Testis (tissue), 3 donors: ENCODE data around the gene EML4. TPM values are rescaled to one million over a fixed set of nuclear protein-coding genes. Genes with fewer than 3 reads are reported as not detected.

Experiments used
- DNase-seq: peaks from one replicate; pipeline ENCODE4 v3.0.0-alpha.2; 2019
- H3K27ac ChIP-seq, 2 donors: fragments of 200-600 bp; sonication (generic); one replicate each; pipeline ENCODE4 v1.5.1; 2019
- H3K27me3 ChIP-seq: fragments of 200-600 bp; sonication (generic); one replicate; pipeline ENCODE4 v1.5.1; 2019
- H3K36me3 ChIP-seq: fragments of 200-600 bp; sonication (generic); one replicate; pipeline ENCODE4 v1.5.1; 2017; ENCODE audit warnings: low read depth; ENCODE audit errors: missing control alignments
- H3K4me1 ChIP-seq: fragments of 200-600 bp; sonication (generic); one replicate; pipeline ENCODE4 v1.5.1; 2019
- H3K4me3 ChIP-seq, 2 donors: fragments of 200-600 bp; sonication (generic); one replicate each; pipeline ENCODE4 v1.5.1; 2017 to 2019
- H3K9me3 ChIP-seq: fragments of 200-600 bp; sonication (generic); one replicate; pipeline ENCODE4 v1.5.1; 2017
- CTCF ChIP-seq, 3 experiments: fragments of 450-650 bp in 2 of 3; fragments of 200-600 bp in 1 of 3; sonication (generic) in 1 of 3; IDR thresholded peaks; one replicate each; pipeline ENCODE4 v1.5.1; 2016 to 2019; ENCODE audit warnings: antibody characterized with exemption in 3 of 3, mild to moderate bottlenecking in 2 of 3, moderate library complexity in 1 of 3
- POLR2A ChIP-seq: fragments of 450-650 bp; IDR thresholded peaks from one replicate; pipeline ENCODE4 v1.6.1; 2017; ENCODE audit warnings: antibody characterized with exemption, mild to moderate bottlenecking, moderate library complexity
- WGBS, 2 donors: methylation state at CpG; one replicate each; pipeline ENCODE4 v1.1.5; 2018; 5-methylcytosine and 5-hydroxymethylcytosine counted together
- intact Hi-C: fragments of 100-400 bp; cut with DNase I; formaldehyde crosslinking; loops from one replicate; pipeline ENCODE4 v1.15.1; 2023; ENCODE audit warnings: low total_unique reads
- polyA plus RNA-seq: library from polyadenylated mRNA; stranded (reverse); fragments of 350-450 nt; fragmentation: Illumina TruSeq; extraction: RNeasy Lipid Tissue Mini Kit (QIAGEN cat#74804); gene quantifications from one replicate; pipeline ENCODE4 v1.2.3, GENCODE V29; 2014; ENCODE audit warnings: low read depth, low replicate concordance; ENCODE audit not compliant: insufficient read depth
- total RNA-seq, 2 donors: library from RNA; depleted of rRNA; stranded (reverse); fragments of >200 nt; gene quantifications; one replicate each; pipeline ENCODE4 v1.2.3, GENCODE V29; 2016

Gene EML4
- total and polyA plus RNA-seq, 3 donors from 2014 or later, result 49.0 to 71.0 (median 67.1) TPM

GRCh38 chr2:42286268-42286946 is 117.3 kb downstream of the EML4 start:
- H3K27ac ChIP-seq, result no peak overlapping the region
- H3K9me3 ChIP-seq, result no peaks in the 10 kb centered on the region
- intact Hi-C loops, result no loop called here
- WGBS, 2 donors, result 78 to 81% methylated on average over 2 of the region's 2 CpGs
- no peaks in the 10 kb centered on the region for H3K27me3 ChIP-seq
- TF ChIP-seq POLR2A, result no peak
- TF ChIP-seq CTCF (IDR thresholded peaks at IDR 0.05), result no peak
- no peak for DNase-seq
- H3K4me1 ChIP-seq, result no peaks in the 10 kb centered on the region
- H3K4me3 ChIP-seq, result no peak overlapping the region
- no peaks in the 10 kb centered on the region for H3K36me3 ChIP-seq

- no peak for DNase-seq
- Histone ChIP-seq H3K27me3 (no peaks in the 10 kb centered on the region), H3K36me3 (no peaks in the 10 kb centered on the region), H3K9me3 (no peaks in the 10 kb centered on the region), H3K4me3 (no peak overlapping the region), H3K27ac (no peak overlapping the region), H3K4me1 (no peaks in the 10 kb centered on the region)
- intact Hi-C loops, result no loop called here
- 85 to 96% methylated on average over 1 of the region's 1 CpG for WGBS, 2 donors
- TF ChIP-seq CTCF (IDR thresholded peaks at IDR 0.05) (no peak), POLR2A (no peak)
Measured at GRCh38 chr2:42288811-42289210, 119.7 kb downstream of the EML4 start.

- TF ChIP-seq POLR2A, result no peak
- no peak for TF ChIP-seq CTCF (IDR thresholded peaks at IDR 0.05)
- no peak for DNase-seq
- intact Hi-C loops, result no loop called here
- H3K27ac ChIP-seq, result no peak overlapping the region
- H3K27me3 ChIP-seq, result no peaks in the 10 kb centered on the region
- no peaks in the 10 kb centered on the region for H3K4me1 ChIP-seq
- no peaks in the 10 kb centered on the region for H3K9me3 ChIP-seq
- WGBS, 2 donors, result 93 to 97% methylated on average over 4 of the region's 4 CpGs
- H3K36me3 ChIP-seq, result no peaks in the 10 kb centered on the region
- no peak overlapping the region for H3K4me3 ChIP-seq
Measured at GRCh38 chr2:42289222-42289621, 120.1 kb downstream of the EML4 start.

GRCh38 chr2:42290005-42290404 is 120.9 kb downstream of the EML4 start:
- no peak for DNase-seq
- no peaks in the 10 kb centered on the region for H3K4me1 ChIP-seq
- H3K27ac ChIP-seq, result no peak overlapping the region
- TF ChIP-seq CTCF (IDR thresholded peaks at IDR 0.05), result no peak
- TF ChIP-seq POLR2A, result no peak
- H3K4me3 ChIP-seq, result no peak overlapping the region
- H3K27me3 ChIP-seq, result no peaks in the 10 kb centered on the region
- intact Hi-C loops, result no loop called here
- no peaks in the 10 kb centered on the region for H3K9me3 ChIP-seq
- WGBS, 2 donors, result 91 to 98% methylated on average over 8 of the region's 8 CpGs
- H3K36me3 ChIP-seq, result no peaks in the 10 kb centered on the region

GRCh38 chr2:42293019-42293418 is 123.9 kb downstream of the EML4 start:
- TF ChIP-seq POLR2A (no peak), CTCF (IDR thresholded peaks at IDR 0.05) (no peak)
- Histone ChIP-seq H3K36me3 (no peaks in the 10 kb centered on the region), H3K27me3 (no peaks in the 10 kb centered on the region), H3K4me1 (no peaks in the 10 kb centered on the region), H3K9me3 (no peaks in the 10 kb centered on the region), H3K4me3 (no peak overlapping the region), H3K27ac (no peak overlapping the region)
- no peak for DNase-seq
- intact Hi-C loops, result no loop called here
- WGBS, 2 donors, result 95 to 97% methylated on average over 8 of the region's 8 CpGs
